Activated naive CD4-positive, alpha-beta T cell treated with Interleukin-2 at 50 U/mL for 16 hours (primary cell): ENCODE measurements around the gene C14orf132.

ENCODE experiments used
- DNase-seq: peaks from one replicate; pipeline ENCODE4 v3.0.0-alpha.2; 2020

C14orf132 gene

GRCh38 chr14:96125536-96125935, 86.4 kb downstream of the C14orf132 start:
- DNase-seq, result no peak

DNA sequence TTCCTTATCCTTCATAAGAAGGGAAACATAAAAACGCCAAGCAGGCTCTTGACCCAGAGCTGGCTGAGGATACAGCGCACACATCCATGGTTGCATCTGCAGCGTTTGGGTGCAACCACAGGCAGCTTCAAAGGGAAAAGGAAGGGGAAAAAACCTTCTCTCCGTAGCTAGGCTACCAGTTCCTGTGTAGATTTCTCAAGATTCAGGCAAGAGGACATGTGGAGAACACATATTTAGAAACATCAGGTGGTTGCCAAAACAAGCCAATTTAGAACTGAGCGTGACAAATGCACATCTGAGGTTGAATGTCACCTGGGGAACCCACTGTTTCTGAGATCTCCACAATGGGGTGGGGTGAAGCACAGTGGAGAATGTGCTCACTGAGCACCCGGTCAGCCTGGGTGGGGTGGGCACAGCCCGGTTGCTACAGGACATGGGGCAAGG, 87.2 kb downstream of the C14orf132 start:
- peak; percentile 11 for DNase-seq

DNA sequence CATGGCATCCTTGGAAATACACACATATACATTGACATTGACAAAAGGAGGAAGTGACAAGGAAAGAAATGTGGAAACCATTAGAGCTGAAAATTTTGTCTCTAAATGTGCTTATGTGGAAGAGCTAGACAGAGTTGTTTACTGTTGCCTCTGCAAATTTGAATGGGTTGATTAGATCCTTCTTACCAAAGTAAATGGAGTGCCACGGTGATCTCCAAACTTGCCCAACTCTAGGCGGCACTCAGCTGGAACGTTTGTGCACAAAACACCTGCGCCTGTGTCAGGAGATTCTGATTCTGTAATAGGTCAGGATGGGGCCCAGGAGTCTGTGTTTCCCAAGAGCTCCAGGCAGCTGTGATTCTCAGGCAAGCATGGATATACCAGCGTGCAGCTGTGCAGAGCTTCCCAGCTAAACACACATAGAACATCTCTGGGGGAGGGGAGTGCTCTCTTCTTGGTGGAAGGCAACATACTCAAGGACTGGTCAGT, 87.7 kb downstream of the C14orf132 start:
- no peak for DNase-seq

- DNase-seq, result no peak
These were observed 90.1 kb downstream of the C14orf132 start for GRCh38 chr14:96129128-96129736.

DNA sequence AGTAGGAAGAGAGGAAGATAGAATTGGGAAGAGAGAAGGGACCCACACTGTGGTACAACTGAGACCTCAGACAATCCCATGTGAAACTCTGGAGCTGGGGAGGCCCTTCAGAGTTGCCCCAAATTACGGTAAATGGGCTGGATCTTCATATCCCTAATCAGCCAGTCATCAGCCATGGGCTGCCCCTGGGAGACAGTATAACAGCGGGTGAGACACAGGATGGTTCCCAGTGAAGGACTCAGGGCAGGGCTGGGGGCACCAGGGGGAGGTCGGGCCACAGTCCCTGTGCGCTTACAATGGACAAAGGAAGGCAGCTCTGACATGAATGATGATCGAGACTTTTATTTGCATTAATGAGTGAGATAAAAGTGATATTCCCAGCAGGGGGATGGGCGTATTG, 91.2 kb downstream of the C14orf132 start:
- DNase-seq, result no peak

GRCh38 chr14:96130854-96131253, 91.7 kb downstream of the C14orf132 start:
- DNase-seq, result no peak

- DNase-seq, result no peak
These were observed 92.7 kb downstream of the C14orf132 start for GRCh38 chr14:96131836-96132235.

- DNase-seq, result no peak
These were observed 95.3 kb downstream of the C14orf132 start for GRCh38 chr14:96134508-96134907.

- DNase-seq, result no peak
These were observed 96.1 kb downstream of the C14orf132 start for GRCh38 chr14:96135285-96135684.

- no peak for DNase-seq
These were observed 97.3 kb downstream of the C14orf132 start for GRCh38 chr14:96136371-96137005.

GRCh38 chr14:96138241-96138640, 99.1 kb downstream of the C14orf132 start:
- no peak for DNase-seq

- DNase-seq, result no peak
These were observed 100.0 kb downstream of the C14orf132 start for GRCh38 chr14:96139169-96139568.

DNA sequence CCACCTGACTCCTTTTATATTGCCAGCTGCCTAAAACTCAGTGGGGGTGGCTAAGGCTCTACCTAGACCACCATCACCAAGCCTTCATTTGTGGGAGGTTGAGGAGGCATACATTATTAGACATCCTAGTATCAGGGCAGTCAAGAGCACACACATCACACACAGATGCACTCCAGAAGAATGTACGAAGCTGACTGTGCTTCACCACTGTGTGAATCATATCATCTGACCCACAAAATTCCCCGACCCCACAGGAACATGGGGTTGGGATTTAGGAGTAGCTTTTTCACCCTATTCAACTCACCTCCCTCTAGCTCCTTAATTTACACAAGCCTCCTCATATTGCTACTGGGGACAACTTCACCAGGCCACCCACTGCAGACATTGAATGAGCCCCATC, 100.7 kb downstream of the C14orf132 start:
- no peak for DNase-seq

DNA sequence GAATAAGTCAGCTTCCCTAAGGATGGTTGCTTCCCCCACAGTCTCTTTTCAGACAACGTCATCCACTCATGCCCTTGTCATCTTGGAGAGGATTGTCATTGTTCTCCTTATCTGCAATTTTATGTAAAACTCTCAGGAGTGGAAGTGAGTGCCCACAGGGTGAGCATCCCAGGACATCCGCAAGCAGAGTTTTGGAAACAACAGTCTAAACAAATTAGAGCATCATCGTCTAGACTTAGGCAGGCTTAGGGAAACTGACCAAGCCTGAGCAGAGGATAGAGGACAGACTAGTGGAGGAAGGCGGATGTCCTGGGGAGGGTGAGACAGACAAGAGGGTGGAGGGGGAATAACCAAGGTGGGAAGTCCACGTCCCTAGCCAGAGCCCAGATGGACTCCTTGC, 101.8 kb downstream of the C14orf132 start:
- no peak for DNase-seq
